H1 (cell line): Measurements from ENCODE around the gene ADAMTS9. TPM values are rescaled to one million over a fixed set of nuclear protein-coding genes. Genes with fewer than 3 reads are reported as not detected.

Experiments used
- CHD7 ChIP-seq: fragments of 300-600 bp; sonication (generic); IDR thresholded peaks from 2 replicates; pipeline ENCODE4 v1.7.1; 2012; ENCODE audit warnings: low read length, moderate library complexity, mild to moderate bottlenecking, inconsistent platforms; ENCODE audit not compliant: insufficient replicate concordance
- GABPA ChIP-seq: IDR thresholded peaks from 2 replicates; pipeline ENCODE4 v1.6.1; 2011; ENCODE audit warnings: mild to moderate bottlenecking, low read length, moderate library complexity, borderline replicate concordance; ENCODE audit not compliant: insufficient read depth
- HDAC2 ChIP-seq, 2 experiments: fragments of 300-600 bp in 1 of 2; sonication (generic) in 1 of 2; IDR thresholded peaks; 2 replicates each; pipeline ENCODE4 v1.6.1; 2011 to 2012; ENCODE audit warnings: low read depth in 2 of 2, low read length in 2 of 2, mild to moderate bottlenecking in 2 of 2, moderate library complexity in 2 of 2, borderline replicate concordance in 1 of 2, inconsistent platforms in 1 of 2
- MAX ChIP-seq: IDR thresholded peaks from 2 replicates; pipeline ENCODE4 v1.6.1; 2012; ENCODE audit warnings: inconsistent platforms
- POU5F1 ChIP-seq: IDR thresholded peaks from 2 replicates; pipeline ENCODE4 v1.6.1; 2011; ENCODE audit warnings: low read depth, mild to moderate bottlenecking, low read length, moderate library complexity
- RBBP5 ChIP-seq: IDR thresholded peaks from 2 replicates; pipeline ENCODE4 v1.7.1; 2012; ENCODE audit warnings: low read depth, mild to moderate bottlenecking, inconsistent platforms, low read length, moderate library complexity, borderline replicate concordance
- RNF2 ChIP-seq: fragments of 200-900, 300-1000 bp; sonication (generic); IDR thresholded peaks from 2 replicates; pipeline ENCODE4 v1.7.1; 2016; ENCODE audit warnings: borderline replicate concordance, low read depth, mild to moderate bottlenecking, antibody characterized with exemption, low read length; ENCODE audit not compliant: poor library complexity, severe bottlenecking; ENCODE audit errors: missing control alignments
- SIX5 ChIP-seq: IDR thresholded peaks from 2 replicates; pipeline ENCODE4 v1.6.1; 2011; ENCODE audit warnings: mild to moderate bottlenecking, low read depth, low read length
- SP2 ChIP-seq: IDR thresholded peaks from 2 replicates; pipeline ENCODE4 v1.6.1; 2012; ENCODE audit warnings: mild to moderate bottlenecking, low read length, inconsistent platforms
- SRF ChIP-seq: IDR thresholded peaks from 2 replicates; pipeline ENCODE4 v1.6.1; 2011; ENCODE audit warnings: mild to moderate bottlenecking, low read depth, low read length, moderate library complexity
- YY1 ChIP-seq: IDR thresholded peaks from 2 replicates; pipeline ENCODE4 v1.6.1; 2011; ENCODE audit warnings: low read depth, mild to moderate bottlenecking, low read length
- polyA plus RNA-seq, 7 experiments: library from polyadenylated mRNA; depleted of rRNA in 3 of 7; stranded (reverse) in 5 of 7; unstranded in 2 of 7; fragments of >200 nt in 5 of 7; fragments of 200-250 nt in 2 of 7; gene quantifications; 1 replicate in 5 of 7; 2 replicates in 1 of 7; 4 replicates in 1 of 7; pipeline versions ENCODE4 v1.2.1 to v1.2.3, GENCODE V29; 2011 to 2013; ENCODE audit warnings: missing spikeins in 2 of 7, mixed read lengths in 2 of 7
- total RNA-seq: library from RNA; stranded (reverse); fragmentation: NEBNext Ultra II Directional; extraction: Animal tissue kit (Norgen Biotek cat#: 25700); gene quantifications from 2 replicates; pipeline ENCODE4 v1.2.1, GENCODE V29; 2021

ADAMTS9 gene
- total and polyA plus RNA-seq, 2 of the 8 experiments (the other 6 are each of a cell fraction or from before 2014, with no cell fraction given), result 0.20 to 0.41 TPM

GRCh38 chr3:64591615-64592014, 96.2 kb downstream of the ADAMTS9 start (continued):
- TF ChIP-seq CHD7, result no peak
- TF ChIP-seq POU5F1, result no peak
- no peak for TF ChIP-seq RBBP5
- TF ChIP-seq GABPA, result no peak
- no peak for TF ChIP-seq RNF2
- no peak for TF ChIP-seq SRF
- TF ChIP-seq MAX, result no peak
- no peak for TF ChIP-seq HDAC2 (IDR thresholded peaks at IDR 0.05; ENCODE audit: borderline replicate concordance in 1 of 2, low read depth in 2 of 2, low read length in 2 of 2)
- TF ChIP-seq YY1, result no peak
- no peak for TF ChIP-seq SIX5
- TF ChIP-seq SP2, result no peak
